ENCODE data around the gene SLC2A9. TPM values are rescaled to one million over a fixed set of nuclear protein-coding genes. Genes with fewer than 3 reads are reported as not detected.

The SLC2A9 gene
- total RNA-seq, 6 donors from 2014 or later = 5.4 to 25.1 (median 13.0) TPM

DNA sequence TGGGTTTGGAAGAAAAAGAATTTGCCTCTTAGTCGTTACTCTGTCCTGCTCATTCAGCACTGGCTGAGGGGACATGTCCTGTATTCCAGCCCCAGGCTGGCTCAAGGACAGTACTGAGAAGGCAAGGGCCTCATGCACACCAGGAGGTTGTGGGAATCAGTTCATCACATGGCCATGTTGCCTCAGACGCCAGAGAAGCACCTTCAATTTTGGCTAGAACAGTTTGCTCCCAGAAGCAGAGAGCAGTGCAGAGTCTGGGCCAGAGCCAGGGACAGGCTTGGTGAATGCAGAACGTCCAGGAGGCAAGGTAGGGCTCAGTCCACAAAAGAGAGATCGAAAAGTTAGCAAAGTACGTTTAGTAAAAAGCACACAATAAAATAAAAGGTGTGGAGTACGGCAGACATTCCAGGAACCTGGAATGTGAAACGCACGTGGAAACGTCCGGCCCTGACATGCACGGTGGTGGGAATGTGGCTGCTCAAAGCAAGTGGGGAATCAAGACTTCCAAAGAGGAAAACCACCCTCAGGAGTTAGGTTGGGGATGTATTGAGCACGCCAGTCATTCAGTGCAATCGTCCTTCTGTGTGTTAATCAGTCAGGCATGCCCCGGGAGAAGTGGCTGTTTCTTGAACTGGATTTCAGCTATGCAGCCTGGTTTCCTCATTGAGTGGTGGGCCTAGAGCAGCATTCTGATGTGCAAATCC, 1.2 kb upstream of the SLC2A9 start:
- Histone ChIP-seq H3K4me3 (no peak overlapping the region), H3K36me3 (no peaks in the 10 kb centered on the region), H3K27ac (peak overlapping the region in 2 of 4 donors; percentile 84), H3K4me1 (peaks cover 30 to 46% (median 41%) of the 10 kb centered on the region in 4 donors), H3K27me3 (no peaks in the 10 kb centered on the region), H3K9me3 (no peaks in the 10 kb centered on the region)
- 77 to 78% methylated on average over 14 of the region's 14 CpGs for WGBS, 2 donors
- no peak for TF ChIP-seq POLR2AphosphoS5 (IDR thresholded peaks at IDR 0.05)
- no peak for ATAC-seq (ENCODE audit: low FRiP score in 2 of 2)
- no peak for DNase-seq

DNA sequence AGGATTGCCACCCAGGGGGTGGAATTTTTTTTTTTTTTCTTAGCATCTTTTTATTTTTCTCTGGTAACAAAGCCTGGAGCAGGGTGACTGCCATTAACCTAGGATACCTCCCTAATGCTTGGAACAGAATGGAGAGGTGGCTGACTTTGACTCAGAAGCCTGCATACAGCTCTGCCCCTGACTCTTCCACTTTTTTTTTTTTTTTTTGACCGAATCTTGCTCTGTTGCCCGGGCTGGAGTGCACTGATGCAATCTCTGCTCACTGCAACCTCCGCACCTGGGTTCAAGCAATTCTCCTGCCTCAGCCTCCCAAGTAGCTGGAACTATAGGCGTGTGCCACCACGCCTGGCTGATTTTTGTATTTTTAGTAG, 341 bp upstream of the SLC2A9 start:
- ATAC-seq (ENCODE audit: low FRiP score in 2 of 2) = no peak
- Histone ChIP-seq H3K4me3 (peak overlapping the region in 1 of 4 donors; percentile 12), H3K9me3 (no peaks in the 10 kb centered on the region), H3K27ac (peak overlapping the region; percentile 69 to 87 (median 84)), H3K4me1 (peaks cover 30 to 46% (median 41%) of the 10 kb centered on the region in 4 donors), H3K36me3 (no peaks in the 10 kb centered on the region), H3K27me3 (no peaks in the 10 kb centered on the region)
- no peak for DNase-seq
- no peak for TF ChIP-seq POLR2A (IDR thresholded peaks at IDR 0.05)
- TF ChIP-seq, protein P1, sequence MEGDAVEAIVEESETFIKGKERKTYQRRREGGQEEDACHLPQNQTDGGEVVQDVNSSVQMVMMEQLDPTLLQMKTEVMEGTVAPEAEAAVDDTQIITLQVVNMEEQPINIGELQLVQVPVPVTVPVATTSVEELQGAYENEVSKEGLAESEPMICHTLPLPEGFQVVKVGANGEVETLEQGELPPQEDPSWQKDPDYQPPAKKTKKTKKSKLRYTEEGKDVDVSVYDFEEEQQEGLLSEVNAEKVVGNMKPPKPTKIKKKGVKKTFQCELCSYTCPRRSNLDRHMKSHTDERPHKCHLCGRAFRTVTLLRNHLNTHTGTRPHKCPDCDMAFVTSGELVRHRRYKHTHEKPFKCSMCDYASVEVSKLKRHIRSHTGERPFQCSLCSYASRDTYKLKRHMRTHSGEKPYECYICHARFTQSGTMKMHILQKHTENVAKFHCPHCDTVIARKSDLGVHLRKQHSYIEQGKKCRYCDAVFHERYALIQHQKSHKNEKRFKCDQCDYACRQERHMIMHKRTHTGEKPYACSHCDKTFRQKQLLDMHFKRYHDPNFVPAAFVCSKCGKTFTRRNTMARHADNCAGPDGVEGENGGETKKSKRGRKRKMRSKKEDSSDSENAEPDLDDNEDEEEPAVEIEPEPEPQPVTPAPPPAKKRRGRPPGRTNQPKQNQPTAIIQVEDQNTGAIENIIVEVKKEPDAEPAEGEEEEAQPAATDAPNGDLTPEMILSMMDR (IDR thresholded peaks at IDR 0.05) = no peak
- no peak for TF ChIP-seq EP300 (IDR thresholded peaks at IDR 0.05)
- TF ChIP-seq POLR2AphosphoS5 (IDR thresholded peaks at IDR 0.05) = no peak
- WGBS, 2 donors = 77 to 82% methylated on average over 5 of the region's 5 CpGs

DNA sequence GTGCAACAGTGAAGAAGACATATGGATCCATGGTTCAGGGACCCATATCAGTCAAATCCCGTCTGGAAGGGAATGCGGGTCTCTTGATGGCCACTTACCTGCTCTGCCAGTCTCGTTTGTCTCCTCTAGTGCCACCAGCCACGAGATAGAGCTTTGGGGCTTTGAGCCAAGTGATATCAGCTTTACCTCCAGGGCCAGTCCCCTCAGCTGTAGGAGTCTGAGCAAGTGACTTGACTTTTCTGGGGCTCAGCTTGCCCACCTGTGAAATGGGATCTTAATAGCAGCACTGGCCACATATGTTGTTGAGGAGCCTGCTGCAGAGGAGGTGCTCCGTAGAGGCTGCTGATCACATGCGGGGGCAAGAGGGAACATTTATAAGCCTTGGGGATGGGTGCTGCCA, 1.2 kb downstream of the SLC2A9 start:
- TF ChIP-seq EP300 (IDR thresholded peaks at IDR 0.05) (no peak), POLR2AphosphoS5 (IDR thresholded peaks at IDR 0.05) (no peak), POLR2A (IDR thresholded peaks at IDR 0.05) (no peak)
- TF ChIP-seq, protein P1 (IDR thresholded peaks at IDR 0.05) = no peak
- H3K4me1 ChIP-seq = peaks cover 30 to 46% (median 41%) of the 10 kb centered on the region in 4 donors
- DNase-seq (no peak), ATAC-seq (ENCODE audit: low FRiP score in 2 of 2) (no peak)
- no peaks in the 10 kb centered on the region for H3K27me3 ChIP-seq
- H3K9me3 ChIP-seq = no peaks in the 10 kb centered on the region
- 67 to 76% methylated on average over 5 to 6 of the region's 6 CpGs for WGBS, 2 donors
- H3K36me3 ChIP-seq = no peaks in the 10 kb centered on the region
- H3K4me3 ChIP-seq = no peak overlapping the region
- H3K27ac ChIP-seq = peak overlapping the region; percentile 75 to 87 (median 84)

DNA sequence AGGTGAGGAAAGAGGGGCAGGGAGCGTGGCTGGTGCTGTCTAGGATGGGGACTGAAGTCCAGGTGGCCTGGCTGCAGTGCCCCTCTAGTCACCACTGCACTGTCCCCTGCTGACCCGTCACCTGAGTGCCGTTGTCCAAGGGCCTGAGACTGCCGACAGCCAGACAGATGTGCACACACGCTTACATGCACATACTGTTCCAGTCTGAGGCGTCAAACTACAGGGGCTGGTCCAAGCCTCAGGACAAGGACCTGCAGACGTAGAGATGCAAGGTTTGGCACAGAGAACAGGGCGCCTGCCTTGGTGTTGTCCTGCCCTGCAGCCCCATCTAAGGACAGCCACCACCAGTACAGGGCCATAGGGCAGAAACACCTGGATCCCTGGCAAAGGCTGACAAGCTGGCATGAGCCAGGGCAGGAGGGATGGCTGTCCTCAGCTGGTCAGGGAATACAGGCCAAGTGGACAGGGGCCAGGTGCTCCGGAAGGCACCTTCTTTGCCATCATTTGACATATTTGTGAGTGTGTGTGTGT, 1.7 kb downstream of the SLC2A9 start:
- Histone ChIP-seq H3K27me3 (no peaks in the 10 kb centered on the region), H3K27ac (peak overlapping the region; percentile 75 to 87 (median 84)), H3K36me3 (no peaks in the 10 kb centered on the region), H3K4me1 (peaks cover 30 to 46% (median 41%) of the 10 kb centered on the region in 4 donors), H3K9me3 (no peaks in the 10 kb centered on the region), H3K4me3 (peak overlapping the region in 3 of 4 donors; percentile 34 to 48 (median 44))
- DNase-seq (no peak), ATAC-seq (ENCODE audit: low FRiP score in 2 of 2) (peak in 1 of 2 donors; percentile 2)
- TF ChIP-seq, protein P1 (IDR thresholded peaks at IDR 0.05) = no peak
- no peak for TF ChIP-seq POLR2A (IDR thresholded peaks at IDR 0.05)
- no peak for TF ChIP-seq EP300 (IDR thresholded peaks at IDR 0.05)
- no peak for TF ChIP-seq POLR2AphosphoS5 (IDR thresholded peaks at IDR 0.05)
- WGBS, 2 donors = 63 to 77% methylated on average over 5 to 9 of the region's 9 CpGs

DNA sequence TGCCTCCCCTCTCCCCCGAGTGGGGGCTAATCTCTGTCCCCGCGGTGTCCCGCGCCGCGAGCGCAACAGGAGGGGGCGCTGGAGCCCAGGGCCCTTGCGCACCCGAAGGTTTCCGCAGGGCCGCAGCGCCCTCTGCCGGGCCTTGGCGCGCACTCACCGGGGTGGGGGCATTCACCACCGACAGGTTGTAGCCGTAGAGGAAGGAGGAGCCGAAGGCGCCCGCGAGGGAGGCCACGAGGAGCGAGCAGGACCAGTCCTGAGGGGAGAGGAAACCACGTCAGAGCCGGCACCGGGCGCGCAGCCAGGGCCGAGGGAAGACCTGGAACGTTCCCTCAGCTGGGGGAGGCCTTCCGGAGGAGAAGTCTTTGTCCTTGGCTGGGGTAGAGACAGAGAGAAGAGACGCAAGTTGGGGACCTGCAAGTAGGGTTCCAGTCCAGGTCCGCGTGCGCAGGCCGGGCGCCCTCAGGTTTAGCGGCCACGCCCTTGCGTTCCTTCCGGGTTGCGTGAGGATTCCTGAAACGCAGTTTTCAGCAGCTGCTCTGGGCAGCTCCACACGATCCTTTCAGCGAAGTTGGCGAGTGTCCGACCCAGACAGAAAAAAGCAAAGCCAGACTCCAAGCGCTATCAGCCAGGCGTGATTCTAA, 2.4 kb downstream of the SLC2A9 start:
- Histone ChIP-seq H3K27me3 (no peaks in the 10 kb centered on the region), H3K4me3 (peak overlapping the region in 3 of 4 donors; percentile 34 to 48 (median 44)), H3K4me1 (peaks cover 30 to 46% (median 39%) of the 10 kb centered on the region in 4 donors), H3K27ac (peak overlapping the region; percentile 75 to 87 (median 84)), H3K36me3 (no peaks in the 10 kb centered on the region), H3K9me3 (no peaks in the 10 kb centered on the region)
- 0 to 9% methylated on average over 13 to 50 of the region's 52 CpGs for WGBS, 2 donors
- peak; percentile 97 to 98 for ATAC-seq (ENCODE audit: low FRiP score in 2 of 2)
- DNase-seq = peak; percentile 97 to 99
- TF ChIP-seq EP300 (IDR thresholded peaks at IDR 0.05) (peak in 2 of 4 donors; percentile 49 to 73), POLR2AphosphoS5 (IDR thresholded peaks at IDR 0.05) (peak; percentile 82 to 93), POLR2A (IDR thresholded peaks at IDR 0.05) (peak in 2 of 4 donors; percentile 60 to 82)
- TF ChIP-seq, protein P1 (IDR thresholded peaks at IDR 0.05) = peak; percentile 99 to 100 (median 100)
